SK-N-SH (cell line): ENCODE results near the gene FNDC3B. TPM values are rescaled to one million over a fixed set of nuclear protein-coding genes. Genes with fewer than 3 reads are reported as not detected.

Source experiments
- CTCF ChIA-PET: fragments of 300-600, 350-600 bp; formaldehyde crosslinking; extraction: SDS; loops from one replicate; lab custom pipeline; 2021; lab: Yijun Ruan, JAX
- POLR2A ChIA-PET: fragments of 350-600 bp; sonication (Branson Sonifier 250); formaldehyde crosslinking; extraction: SDS; loops from one replicate; lab custom pipeline; 2020; ENCODE audit warnings: antibody characterized with exemption, inconsistent platforms; lab: Yijun Ruan, JAX
- DNase-seq: peaks from one replicate; pipeline ENCODE4 v3.0.0; 2012
- H2AFZ ChIP-seq: fragments of 200-600 bp; sonication (generic); 2 replicates; pipeline ENCODE4 v1.8.1; 2016; ENCODE audit warnings: antibody characterized with exemption, mild to moderate bottlenecking, low read depth
- H3F3A ChIP-seq: fragments of 200-600 bp; sonication (generic); replicated peaks from 2 replicates; pipeline ENCODE3; 2016; ENCODE audit warnings: antibody characterized with exemption, mild to moderate bottlenecking; ENCODE audit not compliant: insufficient read depth
- H3K27ac ChIP-seq, 2 experiments: fragments of 200-500 bp in 1 of 2; fragments of 200-600 bp in 1 of 2; sonication (Bioruptor generic) in 1 of 2; sonication (generic), shearing (Covaris generic) in 1 of 2; 2 replicates each; pipeline versions ENCODE4 v1.5.1 to v1.6.1; 2014 to 2016; ENCODE audit warnings: low read depth in 2 of 2, inconsistent platforms in 1 of 2, low read length in 1 of 2, mild to moderate bottlenecking in 1 of 2, mixed read lengths in 1 of 2
- H3K27me3 ChIP-seq: fragments of 200-600 bp; sonication (generic), shearing (Covaris generic); 2 replicates; pipeline ENCODE4 v1.6.1; 2016; ENCODE audit warnings: mixed run types; ENCODE audit not compliant: insufficient read depth
- H3K36me3 ChIP-seq, 2 experiments: fragments of 200-500 bp in 1 of 2; fragments of 200-600 bp in 1 of 2; sonication (Bioruptor generic) in 1 of 2; sonication (generic) in 1 of 2; replicated peaks in 1 of 2; 2 replicates each; pipeline versions ENCODE3 to v1.5.1; 2014 to 2016; ENCODE audit warnings: low read length in 1 of 2, mild to moderate bottlenecking in 1 of 2; ENCODE audit not compliant: insufficient read depth in 2 of 2, control insufficient read depth in 1 of 2
- H3K4me1 ChIP-seq, 2 experiments: fragments of 200-500 bp in 1 of 2; fragments of 200-600 bp in 1 of 2; sonication (Bioruptor generic) in 1 of 2; sonication (generic), shearing (Covaris generic) in 1 of 2; 2 replicates each; pipeline versions ENCODE4 v1.5.1 to v1.6.1; 2014 to 2016; ENCODE audit warnings: low read depth in 1 of 2, low read length in 1 of 2, mixed run types in 1 of 2; ENCODE audit not compliant: insufficient read depth in 2 of 2, control insufficient read depth in 1 of 2
- H3K4me2 ChIP-seq: fragments of 200-600 bp; sonication (generic), shearing (Covaris generic); 2 replicates; pipeline ENCODE4 v1.6.1; 2017; ENCODE audit warnings: mixed run types
- H3K4me3 ChIP-seq, 2 experiments: fragments of 200-500 bp in 1 of 2; fragments of 200-600 bp in 1 of 2; sonication (Bioruptor generic) in 1 of 2; sonication (generic), shearing (Covaris generic) in 1 of 2; 2 replicates each; pipeline versions ENCODE4 v1.5.1 to v1.8.1; 2014 to 2016; ENCODE audit warnings: low read depth in 2 of 2, inconsistent platforms in 1 of 2, low read length in 1 of 2, mild to moderate bottlenecking in 1 of 2, mixed read lengths in 1 of 2, moderate library complexity in 1 of 2
- H3K79me2 ChIP-seq: fragments of 200-600 bp; sonication (generic); 2 replicates; pipeline ENCODE4 v1.8.1; 2017; ENCODE audit warnings: mild to moderate bottlenecking; ENCODE audit not compliant: insufficient read depth
- H3K9ac ChIP-seq: fragments of 200-600 bp; sonication (generic); 2 replicates; pipeline ENCODE4 v1.6.1; 2017; ENCODE audit warnings: mixed run types
- H3K9me2 ChIP-seq: fragments of 200-600 bp; sonication (generic); 2 replicates; pipeline ENCODE4 v1.6.1; 2017; ENCODE audit warnings: mixed run types
- H3K9me3 ChIP-seq: fragments of 200-600 bp; sonication (generic); 2 replicates; pipeline ENCODE4 v1.6.1; 2017; ENCODE audit warnings: mixed run types, mild to moderate bottlenecking, moderate library complexity
- H4K20me1 ChIP-seq: fragments of 200-600 bp; sonication (generic); 2 replicates; pipeline ENCODE4 v1.6.1; 2017; ENCODE audit warnings: mild to moderate bottlenecking, mixed run types; ENCODE audit not compliant: insufficient read depth
- CHD2 ChIP-seq: fragments of 150-350 bp; IDR thresholded peaks from 2 replicates; pipeline ENCODE4 v1.6.1; 2018; ENCODE audit warnings: low read length; ENCODE audit not compliant: partially characterized antibody
- EP300 ChIP-seq, 2 experiments: IDR thresholded peaks; 2 replicates each; pipeline versions ENCODE4 v1.4.0 to v1.6.1; 2012; ENCODE audit warnings: borderline replicate concordance in 1 of 2, low read depth in 1 of 2, low read length in 1 of 2
- GABPA ChIP-seq: IDR thresholded peaks from 2 replicates; pipeline ENCODE4 v1.4.0; 2012; ENCODE audit warnings: low read depth, mild to moderate bottlenecking
- MXI1 ChIP-seq: IDR thresholded peaks from 2 replicates; pipeline ENCODE4 v1.6.1; 2012; ENCODE audit warnings: mild to moderate bottlenecking, low read depth, low read length, improper control_type of control experiment
- NFIC ChIP-seq: IDR thresholded peaks from 2 replicates; pipeline ENCODE4 v1.4.0; 2012; ENCODE audit warnings: borderline replicate concordance
- PBX3 ChIP-seq: IDR thresholded peaks from 2 replicates; pipeline ENCODE4; 2012
- RAD21 ChIP-seq: IDR thresholded peaks from 2 replicates; pipeline ENCODE4 v1.6.1; 2012; ENCODE audit warnings: mild to moderate bottlenecking, low read length
- SIN3A ChIP-seq: IDR thresholded peaks from 2 replicates; pipeline ENCODE4 v1.6.1; 2012; ENCODE audit warnings: low read depth, mild to moderate bottlenecking, low read length, moderate library complexity, borderline replicate concordance
- SMC3 ChIP-seq: IDR thresholded peaks from 2 replicates; pipeline ENCODE4 v1.6.1; 2012; ENCODE audit warnings: low read depth, low read length, improper control_type of control experiment
- TEAD4 ChIP-seq: IDR thresholded peaks from 2 replicates; pipeline ENCODE4 v1.4.0; 2012; ENCODE audit warnings: mild to moderate bottlenecking, borderline replicate concordance; ENCODE audit not compliant: insufficient read depth
- YY1 ChIP-seq: IDR thresholded peaks from 2 replicates; pipeline ENCODE4 v1.4.0; 2012; ENCODE audit warnings: low read depth, mild to moderate bottlenecking
- WGBS: methylation state at CpG from one replicate; pipeline ENCODE4 v1.1.6; 2017; ENCODE audit warnings: low lambda C conversion rate; 5-methylcytosine and 5-hydroxymethylcytosine counted together
- polyA plus RNA-seq, 3 experiments: library from polyadenylated mRNA; depleted of rRNA; stranded (reverse); fragments of >200 nt; gene quantifications; 2 replicates each; pipeline ENCODE4 v1.2.3, GENCODE V29; 2012

FNDC3B gene
- polyA plus RNA-seq, 1 of the 3 experiments (the other 2 are of a cell fraction), result 10.4 TPM

DNA sequence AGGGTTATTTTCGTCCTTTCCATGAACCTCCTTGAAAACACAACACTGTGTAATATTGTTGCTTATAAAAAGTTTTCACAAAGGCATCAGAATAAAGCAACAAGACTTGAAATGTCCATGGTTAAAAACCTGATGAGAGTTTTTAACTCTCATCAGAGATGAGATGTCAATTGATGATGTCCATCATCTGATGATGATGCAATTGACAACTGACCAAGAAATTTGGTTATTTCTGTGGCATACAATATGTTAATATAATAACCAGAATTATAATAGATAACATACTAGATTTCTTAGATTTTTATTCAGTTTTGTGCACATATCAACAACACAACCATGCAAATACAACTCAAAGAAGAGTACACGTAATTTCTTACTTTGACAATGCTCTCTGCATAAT, 15.5 kb upstream of the FNDC3B start:
- 82% methylated on average over 2 of the region's 2 CpGs for WGBS
- CTCF ChIA-PET, result no interaction called here
- no peak overlapping the region for H3K4me3 ChIP-seq

DNA sequence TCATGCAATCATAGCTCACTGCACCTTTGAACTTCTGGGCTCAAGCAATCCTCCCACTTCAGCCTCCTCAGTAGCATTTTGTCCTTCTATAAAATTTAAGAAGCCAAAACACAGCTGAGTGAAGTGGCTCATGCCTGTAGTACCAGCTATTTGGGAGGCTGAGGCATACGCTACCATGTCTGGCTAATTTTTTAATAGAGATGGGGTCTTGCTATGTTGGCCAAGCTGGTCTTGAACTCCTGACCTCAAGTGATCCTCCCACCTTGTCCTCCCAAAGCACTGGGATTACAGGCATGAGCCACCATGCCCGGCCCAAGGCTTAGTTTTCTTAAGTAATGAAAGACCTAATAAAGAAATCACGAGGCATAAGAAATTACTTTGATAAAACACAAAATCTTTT, 14.7 kb upstream of the FNDC3B start:
- TF ChIP-seq TEAD4, result no peak
- TF ChIP-seq MXI1, result no peak
- TF ChIP-seq SMC3, result no peak
- no peak for TF ChIP-seq GABPA
- TF ChIP-seq EP300 (IDR thresholded peaks at IDR 0.05; ENCODE audit: borderline replicate concordance in 1 of 2, low read depth in 1 of 2, low read length in 1 of 2), result no peak
- no peak for TF ChIP-seq SIN3A
- TF ChIP-seq NFIC, result no peak
- no peak for DNase-seq
- Histone ChIP-seq H3K79me2 (no peaks in the 10 kb centered on the region), H3K9ac (no peak overlapping the region), H3K27ac (no peak overlapping the region), H3K4me1 (no peaks in the 10 kb centered on the region), H3F3A (no peaks in the 10 kb centered on the region), H3K9me3 (no peaks in the 10 kb centered on the region), H3K27me3 (no peaks in the 10 kb centered on the region), H2AFZ (no peak overlapping the region), H3K4me3 (no peak overlapping the region), H3K9me2 (no peaks in the 10 kb centered on the region), H4K20me1 (no peaks in the 10 kb centered on the region), H3K36me3 (no peaks in the 10 kb centered on the region), H3K4me2 (no peak overlapping the region)
- POLR2A ChIA-PET, result no interaction called here
- WGBS, result 92% methylated on average over 3 of the region's 3 CpGs
- CTCF ChIA-PET, result no interaction called here

More for the DNA sequence above, 15.5 kb upstream of the FNDC3B start:
- Histone ChIP-seq H3K4me2 (no peak overlapping the region), H3K9ac (no peak overlapping the region), H3K4me1 (no peaks in the 10 kb centered on the region), H3K36me3 (no peaks in the 10 kb centered on the region), H3K9me2 (no peaks in the 10 kb centered on the region), H3K9me3 (no peaks in the 10 kb centered on the region), H3K79me2 (no peaks in the 10 kb centered on the region), H2AFZ (no peak overlapping the region), H3K27ac (no peak overlapping the region), H3F3A (no peaks in the 10 kb centered on the region), H3K27me3 (no peaks in the 10 kb centered on the region), H4K20me1 (no peaks in the 10 kb centered on the region)
- POLR2A ChIA-PET, result no interaction called here
- DNase-seq, result no peak
- TF ChIP-seq RAD21 (no peak), YY1 (no peak), CHD2 (no peak), TEAD4 (no peak), PBX3 (no peak), MXI1 (no peak)
